PFSK-1 (cell line): Measurements from ENCODE around the gene GALNS.

Source experiments
- POLR2AphosphoS5 ChIP-seq: IDR thresholded peaks from 2 replicates; pipeline ENCODE4 v1.6.1; 2012; ENCODE audit warnings: low read depth, mild to moderate bottlenecking, control low read depth, low read length, moderate library complexity
- SIN3A ChIP-seq: IDR thresholded peaks from 2 replicates; pipeline ENCODE4 v1.6.1; 2012; ENCODE audit warnings: mild to moderate bottlenecking, low read length, moderate library complexity, borderline replicate concordance; ENCODE audit not compliant: insufficient read depth
- TAF1 ChIP-seq: IDR thresholded peaks from 2 replicates; pipeline ENCODE4 v1.6.1; 2012; ENCODE audit warnings: low read length, control low read depth, borderline replicate concordance; ENCODE audit not compliant: insufficient read depth
- TF ChIP-seq, protein P1 (sequence below), 2 experiments: IDR thresholded peaks; 2 replicates each; pipeline versions ENCODE4 v1.6.1 to v1.8.0; 2011 to 2012; ENCODE audit warnings: low read depth in 2 of 2, low read length in 2 of 2, control low read depth in 1 of 2, inconsistent platforms in 1 of 2, mild to moderate bottlenecking in 1 of 2, moderate library complexity in 1 of 2; ENCODE audit not compliant: insufficient read depth in 1 of 2

DNA sequence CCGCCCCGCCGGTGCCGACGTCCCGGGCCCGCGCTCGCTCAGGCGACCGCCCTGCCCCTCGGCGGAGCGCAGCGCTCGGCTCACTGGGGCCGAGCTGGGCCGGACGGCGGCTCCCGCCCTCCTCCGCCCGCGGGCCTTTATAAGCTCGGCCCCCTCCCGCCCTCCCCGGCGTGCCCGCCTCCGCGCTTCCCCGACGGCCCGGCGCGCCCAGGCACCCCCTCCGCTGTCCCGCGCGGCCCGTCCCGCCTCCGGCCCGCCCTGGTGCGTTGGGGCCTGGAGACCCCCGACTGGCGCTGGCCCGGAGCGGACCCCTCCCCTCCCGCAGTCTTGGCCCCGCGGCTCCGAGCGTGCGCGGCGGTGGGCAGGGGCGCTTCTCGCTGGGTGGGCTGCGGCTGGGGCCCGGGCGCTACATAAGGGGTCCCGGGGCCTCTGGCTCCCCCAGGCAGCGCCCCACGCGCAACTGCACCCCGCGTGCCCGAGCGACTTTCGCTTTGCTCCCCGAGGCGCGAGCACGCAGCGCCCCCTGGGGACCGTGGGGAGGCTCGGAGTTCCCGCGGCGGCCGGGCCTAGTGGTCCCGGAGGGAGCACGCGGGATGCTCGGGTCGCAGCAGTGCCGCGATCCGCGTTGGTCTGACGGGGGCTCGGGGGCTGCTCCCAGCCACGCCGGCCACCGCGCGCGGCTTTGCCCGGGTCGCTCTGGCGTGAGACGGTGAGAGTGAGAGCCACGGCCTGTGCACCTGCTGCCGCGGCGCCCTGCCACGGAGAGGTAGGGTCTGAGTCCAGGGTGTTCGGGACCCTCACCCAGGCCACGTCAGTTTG is 71.4 kb downstream of the GALNS start, which contains the start of gene PIEZO1:
- no peak; the same call in 1 of the 2 replicates for TF ChIP-seq POLR2AphosphoS5
- TF ChIP-seq, protein P1, sequence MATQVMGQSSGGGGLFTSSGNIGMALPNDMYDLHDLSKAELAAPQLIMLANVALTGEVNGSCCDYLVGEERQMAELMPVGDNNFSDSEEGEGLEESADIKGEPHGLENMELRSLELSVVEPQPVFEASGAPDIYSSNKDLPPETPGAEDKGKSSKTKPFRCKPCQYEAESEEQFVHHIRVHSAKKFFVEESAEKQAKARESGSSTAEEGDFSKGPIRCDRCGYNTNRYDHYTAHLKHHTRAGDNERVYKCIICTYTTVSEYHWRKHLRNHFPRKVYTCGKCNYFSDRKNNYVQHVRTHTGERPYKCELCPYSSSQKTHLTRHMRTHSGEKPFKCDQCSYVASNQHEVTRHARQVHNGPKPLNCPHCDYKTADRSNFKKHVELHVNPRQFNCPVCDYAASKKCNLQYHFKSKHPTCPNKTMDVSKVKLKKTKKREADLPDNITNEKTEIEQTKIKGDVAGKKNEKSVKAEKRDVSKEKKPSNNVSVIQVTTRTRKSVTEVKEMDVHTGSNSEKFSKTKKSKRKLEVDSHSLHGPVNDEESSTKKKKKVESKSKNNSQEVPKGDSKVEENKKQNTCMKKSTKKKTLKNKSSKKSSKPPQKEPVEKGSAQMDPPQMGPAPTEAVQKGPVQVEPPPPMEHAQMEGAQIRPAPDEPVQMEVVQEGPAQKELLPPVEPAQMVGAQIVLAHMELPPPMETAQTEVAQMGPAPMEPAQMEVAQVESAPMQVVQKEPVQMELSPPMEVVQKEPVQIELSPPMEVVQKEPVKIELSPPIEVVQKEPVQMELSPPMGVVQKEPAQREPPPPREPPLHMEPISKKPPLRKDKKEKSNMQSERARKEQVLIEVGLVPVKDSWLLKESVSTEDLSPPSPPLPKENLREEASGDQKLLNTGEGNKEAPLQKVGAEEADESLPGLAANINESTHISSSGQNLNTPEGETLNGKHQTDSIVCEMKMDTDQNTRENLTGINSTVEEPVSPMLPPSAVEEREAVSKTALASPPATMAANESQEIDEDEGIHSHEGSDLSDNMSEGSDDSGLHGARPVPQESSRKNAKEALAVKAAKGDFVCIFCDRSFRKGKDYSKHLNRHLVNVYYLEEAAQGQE (IDR thresholded peaks at IDR 0.05; ENCODE audit: insufficient read depth in 1 of 2, low read depth in 2 of 2, low read length in 2 of 2) = no peak
- no peak for TF ChIP-seq SIN3A
- TF ChIP-seq TAF1 = no peak
